ENCODE results near the gene SOD1. TPM values are rescaled to one million over a fixed set of nuclear protein-coding genes. Genes with fewer than 3 reads are reported as not detected.

SOD1 gene
- total RNA-seq, 1 donor from 2014 or later = 183 TPM

Other genes with a start within 250 kb of the SOD1 start
- gene SCAF4, start 72.4 kb downstream of the SOD1 start, total RNA-seq = 2.6 and 4.6 TPM in 2 replicates
- gene HUNK, start 213.3 kb downstream of the SOD1 start, total RNA-seq = under 0.01 TPM in 2 replicates

Data from dermis microvascular lymphatic vessel endothelial cell (primary cell).